B cell (primary cell): Measurements from ENCODE around the gene FAF1. TPM values are rescaled to one million over a fixed set of nuclear protein-coding genes. Genes with fewer than 3 reads are reported as not detected.

Experiments
- ATAC-seq: fragments of 200-7000 bp; cut with Tn5 transposase; one replicate; pipeline ENCODE4 v1.10.0; 2021; ENCODE audit warnings: low read depth, mild to moderate bottlenecking, moderate number of reproducible peaks, moderate library complexity
- CTCF ChIA-PET: fragments of 350-600 bp; sonication (Branson Sonifier 250); formaldehyde crosslinking; loops from one replicate; lab custom pipeline; 2021; ENCODE audit warnings: antibody characterized with exemption, inconsistent platforms; lab: Charles Lee
- POLR2A ChIA-PET: fragments of 350-600 bp; sonication (Branson Sonifier 250); formaldehyde crosslinking; loops from one replicate; lab custom pipeline; 2021; ENCODE audit warnings: antibody characterized with exemption; lab: Charles Lee
- DNase-seq: peaks from one replicate; pipeline ENCODE4 v3.0.0; 2013
- H2AFZ ChIP-seq: 2 replicates; pipeline ENCODE4 v1.6.1; 2012; ENCODE audit warnings: mild to moderate bottlenecking, low read depth, low read length; ENCODE audit not compliant: insufficient read depth, poor library complexity, severe bottlenecking
- H3K27ac ChIP-seq, 2 donors: 1 replicate in 1 of 2; 2 replicates in 1 of 2; pipeline ENCODE4 v1.5.1; 2012 to 2013; ENCODE audit warnings: low read length in 2 of 2, mild to moderate bottlenecking in 2 of 2, moderate library complexity in 1 of 2
- H3K27me3 ChIP-seq, 4 experiments: fragments of 200-600 bp in 1 of 4; sonication (generic) in 1 of 4; replicated peaks in 1 of 4; 1 replicate in 2 of 4; 2 replicates in 2 of 4; pipeline versions ENCODE4 v1.6.1 to v1.7.0; 2013 to 2016; ENCODE audit warnings: low read length in 3 of 4, mild to moderate bottlenecking in 2 of 4, mixed read lengths in 1 of 4, moderate library complexity in 1 of 4; ENCODE audit not compliant: insufficient read depth in 4 of 4, control insufficient read depth in 3 of 4; ENCODE audit errors: control extremely low read depth in 1 of 4
- H3K36me3 ChIP-seq, 2 experiments: replicated peaks in 1 of 2; 1 replicate in 1 of 2; 2 replicates in 1 of 2; pipeline versions ENCODE4 v1.6.1 to v1.7.1; 2013; ENCODE audit warnings: low read length in 1 of 2; ENCODE audit not compliant: insufficient read depth in 2 of 2, control insufficient read depth in 1 of 2; ENCODE audit errors: control extremely low read depth in 1 of 2, extremely low read depth in 1 of 2
- H3K4me1 ChIP-seq, 2 donors: fragments of 200-600 bp in 1 of 2; sonication (generic) in 1 of 2; 1 replicate in 1 of 2; 2 replicates in 1 of 2; pipeline versions ENCODE4 v1.5.1 to v1.6.1; 2013 to 2017; ENCODE audit warnings: low read length in 2 of 2; ENCODE audit not compliant: control insufficient read depth in 2 of 2, insufficient read depth in 2 of 2
- H3K4me2 ChIP-seq: replicated peaks from 2 replicates; pipeline ENCODE3; 2012; ENCODE audit warnings: mild to moderate bottlenecking, low read depth, low read length; ENCODE audit not compliant: poor library complexity, severe bottlenecking
- H3K4me3 ChIP-seq, 5 experiments: fragments of 200-600 bp in 1 of 5; sonication (generic) in 1 of 5; 1 replicate in 3 of 5; 2 replicates in 2 of 5; pipeline versions ENCODE4 v1.5.1 to v1.7.0; 2011 to 2016; ENCODE audit warnings: low read length in 4 of 5, mild to moderate bottlenecking in 4 of 5, low read depth in 2 of 5, control low read depth in 1 of 5, moderate library complexity in 1 of 5; ENCODE audit not compliant: insufficient read depth in 1 of 5; ENCODE audit errors: control extremely low read depth in 1 of 5, extremely low read depth in 1 of 5
- H3K79me2 ChIP-seq: fragments of 200-600 bp; sonication (generic); one replicate; pipeline ENCODE4 v1.6.0; 2016; ENCODE audit warnings: low read length; ENCODE audit not compliant: control insufficient read depth, insufficient read depth
- H3K9ac ChIP-seq: fragments of 200-600 bp; sonication (generic); 2 replicates; pipeline ENCODE4 v1.6.1; 2017; ENCODE audit warnings: mild to moderate bottlenecking, low read length, moderate library complexity
- H3K9me3 ChIP-seq, 3 donors: one replicate each; pipeline versions ENCODE4 v1.6.1 to v1.7.1; 2013; ENCODE audit warnings: low read length in 2 of 3; ENCODE audit not compliant: control insufficient read depth in 2 of 3, insufficient read depth in 1 of 3; ENCODE audit errors: control extremely low read depth in 1 of 3
- H4K20me1 ChIP-seq: 2 replicates; pipeline ENCODE4 v1.6.0; 2012; ENCODE audit warnings: mild to moderate bottlenecking, low read length; ENCODE audit not compliant: insufficient read depth, control insufficient read depth, poor library complexity, severe bottlenecking
- H3K27ac Mint-ChIP-seq: one replicate; pipeline ENCODE4 v1.8.0; 2021; ENCODE audit warnings: mixed read lengths
- H3K27me3 Mint-ChIP-seq: one replicate; pipeline ENCODE4 v1.8.0; 2021; ENCODE audit warnings: mixed read lengths
- H3K4me1 Mint-ChIP-seq: one replicate; pipeline ENCODE4 v1.8.0; 2021; ENCODE audit warnings: mixed read lengths
- H3K4me3 Mint-ChIP-seq: one replicate; pipeline ENCODE4 v1.8.0; 2021; ENCODE audit warnings: mixed read lengths
- H3K9me3 Mint-ChIP-seq: one replicate; pipeline ENCODE4 v1.8.0; 2022; ENCODE audit warnings: mixed read lengths; ENCODE audit not compliant: insufficient read depth
- CTCF ChIP-seq: fragments of 200-600 bp; IDR thresholded peaks from one replicate; pipeline ENCODE4 v1.8.0; 2022; ENCODE audit warnings: antibody characterized with exemption, mild to moderate bottlenecking
- EZH2 ChIP-seq: IDR thresholded peaks from 2 replicates; pipeline ENCODE4 v1.6.1; 2012; ENCODE audit warnings: borderline replicate concordance, low read depth, mild to moderate bottlenecking, moderate library complexity, low read length; ENCODE audit not compliant: insufficient read depth, poor library complexity, severe bottlenecking
- WGBS: methylation state at CpG from one replicate; pipeline ENCODE4 v1.1.5; 2013; ENCODE audit warnings: missing lambda C conversion rate; ENCODE audit not compliant: insufficient coverage; 5-methylcytosine and 5-hydroxymethylcytosine counted together
- intact Hi-C: fragments of 100-400 bp; cut with micrococcal nuclease; formaldehyde crosslinking; loops from one replicate; pipeline ENCODE4 v1.10.0; 2022
- polyA plus RNA-seq: library from polyadenylated mRNA; depleted of rRNA; stranded (reverse); fragments of >200 nt; gene quantifications from 2 replicates; pipeline ENCODE4 v1.2.3, GENCODE V29; 2012
- total RNA-seq, 2 donors: library from RNA; stranded (reverse); fragments of 120-200 nt in 1 of 2; gene quantifications; 1 replicate in 1 of 2; 2 replicates in 1 of 2; pipeline versions ENCODE4 v1.2.3 to v1.2.4, GENCODE V29; 2013 to 2022

Gene FAF1
- total and polyA plus RNA-seq, 2 donors (not counting 1 experiment from before 2014, with no cell fraction given), result 10.1 to 58.4 TPM

GRCh38 chr1:50620680-50621329 lies 339.3 kb downstream of the FAF1 start:
- DNase-seq (no peak), ATAC-seq (no peak)
- no peak overlapping the region for H3K4me3 ChIP-seq
- Mint-ChIP-seq H3K9me3 (no peaks in the 10 kb centered on the region), H3K4me1 (peaks cover 2% of the 10 kb centered on the region), H3K27me3 (no peaks in the 10 kb centered on the region), H3K4me3 (no peak overlapping the region), H3K27ac (no peak overlapping the region)
- TF ChIP-seq CTCF (no peak), EZH2 (no peak)
- H3K79me2 ChIP-seq, result no peaks in the 10 kb centered on the region
- no peak overlapping the region for H3K9ac ChIP-seq
- H3K36me3 ChIP-seq, result no peaks in the 10 kb centered on the region
- no peak overlapping the region for H2AFZ ChIP-seq
- ChIA-PET CTCF (interaction anchor here (1.4 kb wide), 1 partner anchor 16 kb away, joined by 3 read pairs; no protein-coding TSS in a partner anchor), POLR2A (no interaction called here)
- H3K9me3 ChIP-seq, result peaks cover 0 to 7% (median 0%) of the 10 kb centered on the region in 3 donors
- H4K20me1 ChIP-seq, result no peaks in the 10 kb centered on the region
- intact Hi-C loops, result no loop called here
- no peaks in the 10 kb centered on the region for H3K4me1 ChIP-seq
- no peak overlapping the region for H3K27ac ChIP-seq
- H3K27me3 ChIP-seq, result no peaks in the 10 kb centered on the region
- no peak overlapping the region for H3K4me2 ChIP-seq
- 98% methylated on average over 6 of the region's 6 CpGs for WGBS

GRCh38 chr1:50615036-50615750 lies 344.9 kb downstream of the FAF1 start:
- peaks cover 4% of the 10 kb centered on the region for H3K9me3 Mint-ChIP-seq
- POLR2A ChIA-PET, result no interaction called here
- WGBS, result 100% methylated on average over 1 of the region's 2 CpGs

More at GRCh38 chr1:50615036-50615750, 344.9 kb downstream of the FAF1 start:
- intact Hi-C loops, result no loop called here
- H3K36me3 ChIP-seq, result no peaks in the 10 kb centered on the region
- CTCF ChIA-PET, result no interaction called here
- Mint-ChIP-seq H3K4me1 (peaks cover 12% of the 10 kb centered on the region), H3K4me3 (no peak overlapping the region), H3K27me3 (no peaks in the 10 kb centered on the region), H3K27ac (no peak overlapping the region)
- peaks cover 0 to 7% (median 0%) of the 10 kb centered on the region in 3 donors for H3K9me3 ChIP-seq
- no peak overlapping the region for H3K9ac ChIP-seq
- H3K4me2 ChIP-seq, result no peak overlapping the region
- DNase-seq (no peak), ATAC-seq (no peak)
- H3K27me3 ChIP-seq, result no peaks in the 10 kb centered on the region
- TF ChIP-seq CTCF (no peak), EZH2 (no peak)
- H4K20me1 ChIP-seq, result no peaks in the 10 kb centered on the region
- no peak overlapping the region for H3K27ac ChIP-seq
- H2AFZ ChIP-seq, result no peak overlapping the region
- no peak overlapping the region for H3K4me3 ChIP-seq
- no peaks in the 10 kb centered on the region for H3K4me1 ChIP-seq
- no peaks in the 10 kb centered on the region for H3K79me2 ChIP-seq
